Adipocyte (in vitro differentiated cells): Measurements from ENCODE around the gene CAST.

Experiments used
- DNase-seq: peaks from one replicate; pipeline ENCODE4 v3.0.0-alpha.2; 2015; ENCODE audit warnings: low read depth
- H3K27me3 ChIP-seq: replicated peaks from 2 replicates; pipeline ENCODE4 v1.7.0; 2013; ENCODE audit warnings: mild to moderate bottlenecking, low read length, moderate library complexity; ENCODE audit not compliant: control insufficient read depth, insufficient read depth
- H3K36me3 ChIP-seq: 2 replicates; pipeline ENCODE4 v1.7.0; 2013; ENCODE audit warnings: low read length, mild to moderate bottlenecking, moderate library complexity; ENCODE audit not compliant: control insufficient read depth, insufficient read depth, severe bottlenecking
- H3K4me1 ChIP-seq: 2 replicates; pipeline ENCODE4 v1.7.0; 2013; ENCODE audit warnings: mild to moderate bottlenecking, low read length, moderate library complexity; ENCODE audit not compliant: control insufficient read depth, insufficient read depth
- H3K4me3 ChIP-seq: 2 replicates; pipeline ENCODE4 v1.7.0; 2013; ENCODE audit warnings: mild to moderate bottlenecking, low read length, moderate library complexity
- H3K9ac ChIP-seq: 2 replicates; pipeline ENCODE4 v1.7.0; 2013; ENCODE audit warnings: mild to moderate bottlenecking, low read length, moderate library complexity
- H3K9me3 ChIP-seq: 2 replicates; pipeline ENCODE4 v1.7.0; 2013; ENCODE audit warnings: mild to moderate bottlenecking, low read length, moderate library complexity; ENCODE audit not compliant: control insufficient read depth

The CAST gene

DNA sequence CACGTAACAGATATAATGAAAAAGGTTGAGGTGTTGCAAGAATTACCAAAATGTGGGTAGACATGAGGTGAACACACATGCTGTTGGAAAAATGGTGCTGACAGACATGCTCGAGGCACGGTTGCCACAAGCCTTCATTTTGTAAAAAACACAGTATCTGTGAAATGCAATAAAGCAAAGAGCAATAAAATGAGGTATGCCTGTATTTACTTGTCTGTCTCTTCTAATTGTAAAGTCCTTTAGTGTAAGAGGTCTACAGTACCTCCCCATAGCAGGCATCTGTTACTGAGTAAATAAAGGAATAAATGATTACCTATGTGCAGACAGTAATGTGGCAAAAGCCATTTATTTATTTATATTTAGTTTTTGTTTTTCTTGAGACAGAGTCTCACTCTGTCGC is 3.0 kb upstream of the CAST start:
- H3K36me3 ChIP-seq: no peaks in the 10 kb centered on the region
- no peak overlapping the region for H3K4me3 ChIP-seq
- no peak for DNase-seq
- H3K27me3 ChIP-seq: no peaks in the 10 kb centered on the region
- no peaks in the 10 kb centered on the region for H3K9me3 ChIP-seq
- H3K4me1 ChIP-seq: peaks cover 44% of the 10 kb centered on the region
- no peak overlapping the region for H3K9ac ChIP-seq

- no peaks in the 10 kb centered on the region for H3K27me3 ChIP-seq
- H3K4me3 ChIP-seq: peak overlapping the region; percentile 94
- peaks cover 45% of the 10 kb centered on the region for H3K4me1 ChIP-seq
- peak overlapping the region; percentile 98 for H3K9ac ChIP-seq
- DNase-seq: peak; percentile 58
- no peaks in the 10 kb centered on the region for H3K36me3 ChIP-seq
- H3K9me3 ChIP-seq: no peaks in the 10 kb centered on the region
These were observed 963 bp upstream of the CAST start for GRCh38 chr5:96660971-96661854.

- DNase-seq: peak; percentile 94
- no peaks in the 10 kb centered on the region for H3K9me3 ChIP-seq
- H3K9ac ChIP-seq: peak overlapping the region; percentile 98
- peak overlapping the region; percentile 94 for H3K4me3 ChIP-seq
- no peaks in the 10 kb centered on the region for H3K27me3 ChIP-seq
- no peaks in the 10 kb centered on the region for H3K36me3 ChIP-seq
- H3K4me1 ChIP-seq: peaks cover 40% of the 10 kb centered on the region
These were observed 746 bp downstream of the CAST start for GRCh38 chr5:96662725-96663518.

DNA sequence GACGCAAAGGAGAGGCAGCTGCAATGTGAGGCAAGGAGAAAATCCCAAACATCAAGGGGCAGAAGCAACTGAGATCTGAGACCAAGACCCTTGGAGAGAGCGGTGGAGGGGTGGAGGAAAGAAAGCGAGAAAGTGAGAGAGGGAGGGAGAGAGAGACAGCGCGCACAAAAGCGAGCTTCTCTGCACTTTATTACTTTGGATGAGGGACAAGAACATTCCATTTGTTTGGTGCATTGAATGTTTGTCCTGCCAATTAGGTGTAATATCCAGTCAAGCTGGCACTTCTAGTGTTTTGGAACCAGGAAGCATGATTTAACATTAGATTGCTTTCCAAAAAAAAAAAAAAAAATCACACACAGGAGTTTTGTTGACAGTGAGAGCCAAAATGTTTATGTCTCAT is 1.4 kb downstream of the CAST start:
- peaks cover 40% of the 10 kb centered on the region for H3K4me1 ChIP-seq
- H3K9me3 ChIP-seq: no peaks in the 10 kb centered on the region
- H3K27me3 ChIP-seq: no peaks in the 10 kb centered on the region
- H3K4me3 ChIP-seq: peak overlapping the region; percentile 94
- H3K36me3 ChIP-seq: no peaks in the 10 kb centered on the region
- DNase-seq: no peak
- H3K9ac ChIP-seq: peak overlapping the region; percentile 98

DNA sequence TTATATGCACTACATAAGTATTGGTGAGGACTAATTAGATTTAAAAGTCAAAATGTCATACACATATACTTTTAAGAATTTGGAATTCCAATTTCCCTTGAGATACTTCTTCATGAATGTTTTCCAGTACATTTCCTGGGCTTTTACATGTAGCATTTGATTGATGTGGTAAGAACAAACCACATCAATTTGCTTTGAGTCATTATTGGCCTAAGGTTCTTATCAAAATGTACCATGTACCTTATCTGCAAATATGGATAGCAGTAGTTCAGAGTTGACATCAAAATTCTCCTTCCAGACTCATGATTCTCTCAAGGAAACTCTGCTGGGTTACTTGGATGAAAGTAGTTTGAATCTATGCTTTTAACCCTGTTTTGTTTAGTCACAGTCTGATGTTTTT is 2.5 kb downstream of the CAST start:
- H3K36me3 ChIP-seq: no peaks in the 10 kb centered on the region
- H3K4me3 ChIP-seq: peak overlapping the region; percentile 94
- no peaks in the 10 kb centered on the region for H3K9me3 ChIP-seq
- peaks cover 49% of the 10 kb centered on the region for H3K4me1 ChIP-seq
- no peak for DNase-seq
- no peaks in the 10 kb centered on the region for H3K27me3 ChIP-seq
- H3K9ac ChIP-seq: no peak overlapping the region

DNA sequence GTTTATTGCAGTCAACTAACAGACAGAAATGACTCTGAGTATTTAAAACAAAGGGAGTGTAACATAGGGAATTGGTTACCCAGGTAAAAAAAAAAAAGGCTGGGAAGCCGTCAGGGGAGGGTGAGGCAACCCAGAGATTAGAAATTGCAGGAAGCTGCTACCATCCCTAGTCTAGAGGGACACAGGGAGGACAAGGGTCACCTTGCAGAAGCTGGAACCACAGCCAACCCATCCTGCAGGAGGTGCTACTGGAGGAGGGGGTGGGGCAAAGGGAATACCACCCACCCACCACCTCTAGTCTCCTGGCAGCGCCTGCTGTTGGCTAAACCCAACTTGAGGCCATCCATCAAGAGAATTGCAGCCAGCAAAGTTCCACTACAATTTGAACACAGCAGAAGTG is 6.5 kb downstream of the CAST start:
- no peaks in the 10 kb centered on the region for H3K27me3 ChIP-seq
- peaks cover 47% of the 10 kb centered on the region for H3K4me1 ChIP-seq
- H3K9me3 ChIP-seq: no peaks in the 10 kb centered on the region
- peaks cover 5% of the 10 kb centered on the region for H3K36me3 ChIP-seq
- H3K4me3 ChIP-seq: no peak overlapping the region
- H3K9ac ChIP-seq: no peak overlapping the region
- no peak for DNase-seq

- no peak for DNase-seq
- Histone ChIP-seq H3K9ac (no peak overlapping the region), H3K4me3 (no peak overlapping the region), H3K9me3 (no peaks in the 10 kb centered on the region), H3K36me3 (peaks cover 5% of the 10 kb centered on the region), H3K27me3 (no peaks in the 10 kb centered on the region), H3K4me1 (peaks cover 36% of the 10 kb centered on the region)
These were observed 7.7 kb downstream of the CAST start for GRCh38 chr5:96669909-96670308.

DNA sequence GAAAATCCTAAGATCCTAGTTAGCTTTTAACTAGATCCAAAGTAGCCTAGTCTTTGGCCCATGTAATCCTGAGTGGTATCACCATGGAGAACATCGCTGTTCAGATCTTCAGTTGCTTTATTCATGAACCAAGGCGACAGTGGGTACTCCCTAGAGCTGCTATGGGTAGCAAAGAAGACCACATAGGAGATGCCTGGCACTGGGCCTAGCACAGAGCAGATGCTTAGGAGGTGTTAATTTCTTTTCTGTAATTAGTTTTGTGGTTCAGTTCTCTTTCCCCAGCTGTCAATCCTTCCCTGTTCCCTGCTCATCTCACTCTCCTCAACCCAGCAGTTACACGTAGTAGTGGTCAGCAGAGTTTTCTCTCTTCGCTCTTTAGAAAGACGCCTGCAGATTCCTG is 9.3 kb downstream of the CAST start:
- DNase-seq: no peak
- no peak overlapping the region for H3K9ac ChIP-seq
- no peaks in the 10 kb centered on the region for H3K9me3 ChIP-seq
- no peak overlapping the region for H3K4me3 ChIP-seq
- H3K27me3 ChIP-seq: no peaks in the 10 kb centered on the region
- peaks cover 28% of the 10 kb centered on the region for H3K4me1 ChIP-seq
- peaks cover 14% of the 10 kb centered on the region for H3K36me3 ChIP-seq

DNA sequence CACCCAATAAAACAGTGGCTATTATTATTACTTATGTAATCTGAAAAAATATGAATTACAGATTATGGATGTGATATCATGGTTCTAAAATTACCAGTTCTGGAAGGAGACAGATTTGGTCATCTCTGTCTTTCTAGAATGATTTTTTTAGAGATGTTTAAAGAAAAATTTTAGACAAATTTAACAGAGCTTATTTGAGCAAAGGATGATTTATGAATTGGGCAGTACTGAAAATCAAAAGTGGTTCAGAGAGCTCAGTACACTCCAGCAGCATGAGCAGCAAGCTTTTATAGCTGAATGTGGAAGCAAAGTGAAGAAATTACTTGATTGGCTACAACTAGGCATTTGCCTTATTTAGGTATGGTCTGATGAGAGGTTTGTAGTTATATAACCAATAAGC is 11.0 kb downstream of the CAST start:
- Histone ChIP-seq H3K4me1 (peaks cover 21% of the 10 kb centered on the region), H3K36me3 (peaks cover 31% of the 10 kb centered on the region), H3K4me3 (no peak overlapping the region), H3K27me3 (no peaks in the 10 kb centered on the region), H3K9ac (no peak overlapping the region), H3K9me3 (no peaks in the 10 kb centered on the region)
- no peak for DNase-seq

DNA sequence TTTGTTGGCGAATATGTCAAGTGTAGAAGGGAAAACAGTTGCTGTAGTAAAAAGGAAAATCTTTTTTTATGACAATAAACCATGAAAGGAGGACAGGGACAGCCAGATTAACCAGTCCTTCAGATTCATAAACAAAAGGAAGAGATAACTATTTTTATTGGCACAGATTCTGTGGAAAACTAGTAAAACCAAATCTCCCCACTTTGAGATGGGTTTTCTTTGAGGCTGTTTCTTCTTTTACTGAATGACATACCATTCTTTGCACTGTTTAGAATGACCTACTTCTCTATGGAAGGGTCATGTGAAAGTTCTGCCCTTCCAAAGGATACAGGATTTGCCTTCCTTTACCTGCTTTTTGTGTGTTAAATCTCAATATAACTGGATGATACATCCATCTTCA is 13.7 kb downstream of the CAST start:
- DNase-seq: no peak
- Histone ChIP-seq H3K9me3 (no peaks in the 10 kb centered on the region), H3K4me3 (no peak overlapping the region), H3K36me3 (peaks cover 48% of the 10 kb centered on the region), H3K9ac (no peak overlapping the region), H3K4me1 (peaks cover 6% of the 10 kb centered on the region), H3K27me3 (no peaks in the 10 kb centered on the region)

GRCh38 chr5:96677496-96677895 is 15.3 kb downstream of the CAST start:
- peaks cover 44% of the 10 kb centered on the region for H3K36me3 ChIP-seq

More at GRCh38 chr5:96677496-96677895, 15.3 kb downstream of the CAST start:
- DNase-seq: no peak
- no peaks in the 10 kb centered on the region for H3K9me3 ChIP-seq
- no peak overlapping the region for H3K4me3 ChIP-seq
- H3K27me3 ChIP-seq: no peaks in the 10 kb centered on the region
- H3K4me1 ChIP-seq: peaks cover 3% of the 10 kb centered on the region
- H3K9ac ChIP-seq: no peak overlapping the region
